Embryonic facial prominence (tissue), 1 donor: Measurements from ENCODE around the gene E2F4.

Experiments used
- DNase-seq: peaks from one replicate; pipeline ENCODE4 v3.0.0-alpha.2; 2016; ENCODE audit errors: extremely low spot score

E2F4 gene

GRCh38 chr16:67190448-67191399 is 1.2 kb upstream of the E2F4 start:
- DNase-seq: no peak

- no peak for DNase-seq
These were observed 452 bp upstream of the E2F4 start for GRCh38 chr16:67191411-67191994.

- DNase-seq: no peak
These were observed 916 bp downstream of the E2F4 start for GRCh38 chr16:67192781-67193361.

- DNase-seq: no peak
These were observed 1.6 kb downstream of the E2F4 start for GRCh38 chr16:67193536-67193935.

- no peak for DNase-seq
These were observed 2.3 kb downstream of the E2F4 start for GRCh38 chr16:67194260-67194659.

GRCh38 chr16:67195676-67196075 is 3.7 kb downstream of the E2F4 start:
- DNase-seq: no peak

- DNase-seq: no peak
These were observed 4.9 kb downstream of the E2F4 start for GRCh38 chr16:67196881-67197280.

- no peak for DNase-seq
These were observed 5.7 kb downstream of the E2F4 start for GRCh38 chr16:67197704-67198103.

- DNase-seq: no peak
These were observed 6.3 kb downstream of the E2F4 start for GRCh38 chr16:67198238-67198734.

GRCh38 chr16:67199011-67199807 is 7.3 kb downstream of the E2F4 start, which contains the start of gene ELMO3:
Gene ELMO3 (plus strand): TSS chr16:67199131. CDS start chr16:67199327, 196 bp downstream.
- DNase-seq: no peak

- DNase-seq: no peak
These were observed 7.8 kb downstream of the E2F4 start for GRCh38 chr16:67199808-67200198.

GRCh38 chr16:67200491-67200890 is 8.5 kb downstream of the E2F4 start:
- no peak for DNase-seq

GRCh38 chr16:67201411-67202345 is 9.7 kb downstream of the E2F4 start:
- DNase-seq: no peak

GRCh38 chr16:67202426-67202825 is 10.5 kb downstream of the E2F4 start:
- DNase-seq: no peak

- DNase-seq: no peak
These were observed 11.1 kb downstream of the E2F4 start for GRCh38 chr16:67202956-67203493.

GRCh38 chr16:67204076-67204475 is 12.1 kb downstream of the E2F4 start:
- no peak for DNase-seq

- no peak for DNase-seq
These were observed 14.3 kb downstream of the E2F4 start for GRCh38 chr16:67206129-67206837.

GRCh38 chr16:67206838-67207248 is 14.9 kb downstream of the E2F4 start:
- no peak for DNase-seq

- DNase-seq: no peak
These were observed 15.5 kb downstream of the E2F4 start for GRCh38 chr16:67207249-67208091.
